Frontal cortex (tissue), 4 donors: Measurements from ENCODE around the gene RAPGEFL1. TPM values are rescaled to one million over a fixed set of nuclear protein-coding genes. Genes with fewer than 3 reads are reported as not detected.
A peak's percentile ranks its signal among the peaks of the same experiment; 100 is the strongest.
"Not testable (repeated sequence)": the region's sequence is repeated elsewhere in the genome, so short reads cannot be mapped to it uniquely, and the experiment has no call there.

ENCODE experiments used
- DNase-seq, 2 donors: peaks; one replicate each; pipeline ENCODE4 v3.0.0; 2012; ENCODE audit warnings: low spot score in 2 of 2
- FAIRE-seq: peaks from 2 replicates; lab custom pipeline; 2012; peaks lifted over from hg19 to GRCh38; lab: Jason Lieb, UNC
- total RNA-seq: library from RNA; depleted of rRNA; stranded (reverse); fragments of >200 nt; gene quantifications from one replicate; pipeline ENCODE4 v1.2.3, GENCODE V29; 2014
- donor health status: control.
- donor health status: control.
- donor health status: control.

The RAPGEFL1 gene
- total RNA-seq: 12.6 TPM

DNA sequence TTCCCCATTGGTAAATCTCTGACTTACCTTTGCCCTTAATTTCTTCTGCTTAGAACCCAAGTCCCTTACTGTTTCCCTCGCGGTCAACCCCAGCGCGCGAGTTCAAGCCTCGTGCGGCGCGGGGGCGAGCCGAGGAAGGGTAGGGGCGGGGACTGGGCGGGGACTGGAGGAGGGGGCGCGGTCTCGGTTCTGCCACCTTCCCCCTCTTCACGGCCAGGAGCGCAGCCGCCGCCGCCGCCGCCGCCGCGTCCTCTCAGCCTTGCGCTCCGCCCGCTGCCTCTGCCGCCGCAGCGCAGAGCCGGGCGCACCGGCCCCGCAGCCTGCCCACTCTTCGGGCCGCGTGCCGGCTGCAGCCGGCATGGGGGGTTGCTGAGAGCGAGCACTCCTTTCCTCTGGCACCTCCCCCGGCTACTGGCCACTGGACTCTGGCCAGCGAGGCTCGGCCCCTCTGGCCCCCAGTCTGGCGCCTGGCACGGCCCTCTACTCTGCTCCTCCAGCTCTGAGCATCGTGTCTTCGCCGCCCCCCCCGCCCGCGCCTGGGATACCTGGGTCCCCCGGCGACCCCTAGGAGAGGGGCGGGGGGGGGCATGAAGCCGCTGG is at the start of gene RAPGEFL1:
RAPGEFL1 (plus strand) TSS at position 196 of the 600 bp plus-strand sequence; CDS start at position 588, 392 bp downstream.
- DNase-seq: peak; percentile 69 to 75
- FAIRE-seq: no peak

GRCh38 chr17:40129498-40129897 is 47.8 kb upstream of the RAPGEFL1 start:
- DNase-seq (no peak), FAIRE-seq (no peak)

DNA sequence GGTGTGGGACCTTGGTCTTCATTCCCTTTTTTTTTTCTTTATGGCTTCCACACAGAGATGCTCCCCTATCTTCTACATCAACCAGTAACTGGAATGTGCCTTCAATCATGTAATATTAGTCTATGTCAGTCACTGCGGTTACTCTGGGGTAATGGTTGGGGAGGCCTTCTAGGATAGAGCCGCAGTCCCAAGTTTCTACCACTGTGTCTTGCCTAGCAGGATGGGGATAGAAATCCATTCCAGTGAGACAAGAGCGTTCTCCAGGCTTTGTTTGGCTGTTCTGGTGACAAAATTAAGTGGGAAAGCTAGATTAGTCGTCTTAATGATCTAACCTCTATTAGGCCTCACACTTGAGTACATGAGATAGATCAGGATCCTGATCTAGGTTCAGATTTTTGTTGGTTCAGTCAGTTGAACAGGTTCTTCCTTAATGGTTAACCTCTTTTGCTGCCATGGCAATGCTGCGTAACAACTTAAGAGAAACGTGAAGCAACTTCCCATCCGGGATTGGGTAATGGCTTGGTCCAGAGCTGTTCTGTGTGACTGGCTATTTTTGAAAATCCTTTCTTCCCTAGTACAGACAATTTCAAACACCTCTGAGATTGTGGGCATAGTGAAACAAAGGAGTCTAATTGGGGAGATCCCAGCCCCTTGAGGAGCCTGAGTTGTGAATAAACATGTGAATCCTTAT is 46.8 kb upstream of the RAPGEFL1 start:
- DNase-seq: no peak
- no peak for FAIRE-seq

GRCh38 chr17:40134184-40134583 is 43.1 kb upstream of the RAPGEFL1 start:
- DNase-seq (no peak), FAIRE-seq (no peak)

- FAIRE-seq: no peak
Measured at GRCh38 chr17:40135817-40136216, 41.5 kb upstream of the RAPGEFL1 start.

DNA sequence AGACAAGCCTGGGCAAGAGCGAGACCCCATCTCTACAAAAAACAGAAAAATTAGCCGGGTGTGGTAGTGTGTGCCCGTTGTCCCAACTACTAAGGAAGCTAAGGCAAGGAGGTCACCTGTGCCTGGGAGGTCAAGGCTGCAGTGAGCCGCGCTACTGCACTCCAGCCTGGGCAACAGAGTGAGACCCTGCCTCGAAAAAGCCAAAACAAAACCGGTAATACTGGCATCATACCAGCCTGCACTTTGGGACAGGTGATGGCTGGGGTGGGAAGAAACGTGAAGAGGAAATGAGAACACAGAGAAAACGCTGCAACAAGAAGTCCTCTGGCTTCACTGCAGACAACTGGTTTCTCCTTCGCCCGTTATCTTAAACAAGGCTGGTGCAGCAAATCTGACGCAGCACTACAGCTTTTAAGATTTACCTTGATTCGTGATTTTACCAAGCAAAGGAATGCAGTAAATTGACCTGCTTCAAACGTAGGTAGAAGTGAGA is 37.7 kb upstream of the RAPGEFL1 start:
- DNase-seq: no peak
- no peak for FAIRE-seq

More at GRCh38 chr17:40135817-40136216, 41.5 kb upstream of the RAPGEFL1 start:
- no peak for DNase-seq

DNA sequence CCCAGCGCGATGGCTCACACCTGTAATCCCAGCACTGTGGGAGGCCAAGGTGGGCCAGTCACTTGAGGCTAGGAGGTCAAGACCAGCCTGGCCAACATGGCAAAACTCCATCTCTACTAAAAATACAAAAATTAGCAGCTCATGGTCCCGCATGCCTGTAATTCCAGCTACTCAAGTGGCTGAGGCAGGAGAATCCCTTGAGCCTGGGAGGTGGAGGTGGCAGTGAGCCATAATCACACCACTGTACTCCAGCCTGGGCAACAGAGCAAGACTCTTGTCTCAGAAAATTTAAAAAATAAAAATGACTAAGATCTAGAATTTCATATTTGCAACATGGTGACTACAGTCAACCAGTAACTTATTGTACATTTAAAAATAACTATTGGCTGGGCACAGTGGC is 34.1 kb upstream of the RAPGEFL1 start:
- DNase-seq, FAIRE-seq: not testable (repeated sequence)

- no peak for DNase-seq
- no peak for FAIRE-seq
Measured at GRCh38 chr17:40145476-40145875, 31.8 kb upstream of the RAPGEFL1 start.

DNA sequence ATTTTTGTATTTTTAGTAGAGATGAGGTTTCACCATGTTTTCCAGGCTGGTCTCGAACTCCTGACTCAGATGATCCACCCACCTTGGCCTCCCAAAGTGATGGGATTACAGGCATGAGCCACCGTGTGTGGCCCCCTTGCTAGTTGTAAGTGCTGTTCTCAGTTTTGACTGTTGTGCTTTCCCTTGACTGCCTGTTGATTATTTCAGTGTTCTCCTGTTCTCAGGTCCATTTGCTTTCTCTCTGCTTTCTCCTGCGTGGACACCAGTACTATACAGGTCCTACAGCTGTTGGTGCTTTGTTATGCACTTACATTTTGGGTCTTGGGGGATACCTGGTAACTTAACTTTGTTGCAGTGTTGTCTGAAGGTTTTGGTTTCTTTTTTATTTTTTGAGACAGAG is 28.7 kb upstream of the RAPGEFL1 start:
- FAIRE-seq: no peak

DNA sequence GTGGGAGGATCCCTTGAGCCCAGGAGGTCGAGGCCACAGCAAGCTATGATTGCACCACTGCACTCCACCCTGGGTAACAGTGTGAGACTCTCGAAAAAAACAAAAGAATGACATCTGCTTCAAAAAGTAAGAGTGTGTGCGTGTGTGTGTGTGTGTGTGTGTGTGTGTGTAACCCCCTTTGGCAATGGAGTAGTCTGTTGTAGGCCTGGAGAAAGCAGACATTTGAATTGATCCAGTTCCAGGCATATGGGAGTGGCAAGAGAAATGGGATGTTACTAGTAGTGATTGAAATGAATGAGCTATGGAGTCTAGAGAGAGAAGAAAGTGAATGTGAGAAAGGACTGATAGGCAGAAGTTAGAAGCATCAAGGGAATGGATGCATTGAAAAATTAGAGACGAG is 27.0 kb upstream of the RAPGEFL1 start:
- no peak for DNase-seq

More for the DNA sequence above, 28.7 kb upstream of the RAPGEFL1 start:
- no peak for DNase-seq

GRCh38 chr17:40151414-40151963 is 25.8 kb upstream of the RAPGEFL1 start:
- DNase-seq (no peak), FAIRE-seq (no peak)

More for the DNA sequence above, 27.0 kb upstream of the RAPGEFL1 start:
- no peak for FAIRE-seq

DNA sequence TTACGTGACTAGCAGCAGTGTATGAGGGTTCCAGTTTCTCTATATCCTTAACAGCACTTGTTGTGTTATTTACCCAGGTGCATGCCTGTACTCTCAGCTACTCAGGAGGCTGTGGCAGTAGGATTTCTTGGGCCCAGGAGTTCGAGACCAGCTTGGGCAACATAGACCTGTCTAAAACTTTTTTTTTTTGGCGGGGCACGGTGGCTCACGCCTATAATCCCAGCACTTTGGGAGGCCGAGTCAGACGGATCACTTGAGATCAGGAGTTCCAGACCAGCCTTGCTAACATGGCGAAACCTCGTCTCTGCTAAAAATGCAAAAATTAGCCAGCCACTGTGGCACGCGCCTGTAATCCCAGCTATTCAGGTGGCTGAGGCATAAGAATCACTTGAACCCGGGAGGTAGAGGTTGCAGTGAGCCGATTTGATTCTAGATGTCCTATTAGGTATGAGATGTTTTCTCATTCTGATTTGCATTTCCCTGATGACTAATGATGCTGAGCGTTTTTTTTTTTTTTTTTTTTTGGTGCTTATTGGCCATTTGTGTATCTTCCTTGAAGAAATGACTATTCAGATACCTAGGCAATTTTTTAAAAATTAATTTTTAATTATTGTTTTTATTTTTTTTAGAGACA is 23.6 kb upstream of the RAPGEFL1 start:
- DNase-seq (no peak), FAIRE-seq (no peak)

DNA sequence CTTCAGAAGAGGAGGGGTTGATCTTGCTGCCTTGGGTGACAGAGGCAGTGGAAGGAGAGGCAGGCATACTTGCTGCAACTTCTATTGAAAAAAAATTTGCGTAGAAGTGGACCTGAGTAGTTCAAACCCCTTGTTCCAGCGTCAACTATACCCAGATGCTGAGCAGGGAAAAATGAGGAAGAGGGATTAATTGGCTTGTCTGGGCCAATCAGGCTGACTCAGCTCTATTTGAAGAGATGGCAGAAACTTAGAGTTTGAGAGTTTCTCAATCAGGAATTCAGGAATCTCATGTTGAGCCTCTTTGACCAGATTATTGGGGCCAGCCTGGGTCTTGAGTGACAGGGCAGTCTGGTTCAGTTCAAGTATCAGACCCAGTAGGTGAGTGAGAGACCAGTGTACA is 19.3 kb upstream of the RAPGEFL1 start:
- FAIRE-seq (no peak), DNase-seq (no peak)

DNA sequence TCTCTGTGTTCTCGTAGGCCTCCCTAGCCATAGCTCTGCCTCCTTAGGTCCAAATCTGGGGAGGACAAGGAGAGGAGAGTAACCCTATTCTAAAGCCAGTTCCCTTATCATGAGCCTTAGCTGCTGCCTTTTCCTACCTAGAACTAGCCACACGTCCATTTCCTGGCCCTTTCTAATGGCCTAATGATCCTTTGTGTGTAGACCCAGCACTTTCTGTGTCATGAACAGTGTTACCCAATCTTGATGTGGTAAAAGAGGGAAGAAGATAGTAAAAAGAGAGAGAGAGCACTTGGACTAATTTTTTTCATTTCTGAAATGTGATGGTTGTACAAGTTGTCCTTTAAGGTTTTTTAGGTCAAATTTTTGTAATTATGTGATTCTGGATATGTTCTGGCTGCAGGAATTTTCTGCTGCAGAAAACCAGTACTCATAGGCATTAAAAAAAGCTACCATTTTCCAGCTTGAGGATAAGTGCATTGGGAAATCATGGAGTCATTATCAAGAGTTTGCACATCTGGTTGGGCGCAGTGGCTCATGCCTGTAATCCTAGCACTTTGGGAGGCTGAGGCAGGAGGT is 18.7 kb upstream of the RAPGEFL1 start:
- no peak for DNase-seq
- FAIRE-seq: no peak

DNA sequence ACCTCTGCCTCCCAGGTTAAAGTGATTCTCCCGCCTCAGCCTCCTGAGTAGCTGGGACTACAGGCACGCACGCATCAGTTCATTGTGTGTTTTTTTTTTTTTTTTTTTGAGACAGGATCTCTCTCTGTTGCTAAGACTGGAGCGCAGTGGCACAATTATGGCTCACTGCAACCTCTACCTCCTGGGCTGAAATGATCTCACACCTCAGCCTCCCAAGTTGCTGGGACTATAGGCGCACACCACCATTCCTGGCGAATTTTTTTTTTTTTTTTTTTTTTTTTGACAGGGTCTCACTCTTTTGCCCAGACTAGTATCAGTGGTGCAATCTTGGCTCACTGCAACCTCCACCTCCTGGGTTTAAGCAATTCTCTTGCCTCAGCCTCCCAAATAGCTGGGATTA is 17.8 kb upstream of the RAPGEFL1 start:
- FAIRE-seq (no peak), DNase-seq (no peak)

- DNase-seq (no peak), FAIRE-seq (no peak)
Measured at GRCh38 chr17:40167685-40168261, 9.5 kb upstream of the RAPGEFL1 start.

DNA sequence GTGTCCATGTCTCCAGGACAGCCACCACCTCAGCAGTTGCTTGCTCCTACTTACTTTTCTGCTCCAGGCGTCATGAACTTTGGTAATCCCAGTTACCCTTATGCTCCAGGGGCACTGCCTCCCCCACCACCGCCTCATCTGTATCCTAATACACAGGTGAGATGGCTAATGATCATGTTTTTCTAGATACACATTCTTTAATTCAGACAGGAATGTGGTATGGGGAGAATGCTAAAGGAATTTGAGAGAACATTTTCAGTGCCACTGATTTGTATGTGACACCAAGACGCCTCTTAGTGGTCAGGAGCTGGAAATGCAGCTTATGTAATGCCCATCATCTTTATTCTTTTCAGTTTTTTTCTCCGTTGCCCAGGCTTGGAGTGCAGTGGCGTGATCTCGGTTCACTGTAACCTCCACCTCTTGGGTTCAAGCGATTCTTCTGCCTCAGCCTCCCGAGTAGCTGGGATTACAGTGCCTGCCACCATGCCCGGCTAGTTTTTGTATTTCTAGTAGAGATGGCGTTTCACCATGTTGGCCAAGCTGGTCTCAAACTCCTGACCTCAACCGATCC is 8.9 kb upstream of the RAPGEFL1 start:
- no peak for FAIRE-seq

DNA sequence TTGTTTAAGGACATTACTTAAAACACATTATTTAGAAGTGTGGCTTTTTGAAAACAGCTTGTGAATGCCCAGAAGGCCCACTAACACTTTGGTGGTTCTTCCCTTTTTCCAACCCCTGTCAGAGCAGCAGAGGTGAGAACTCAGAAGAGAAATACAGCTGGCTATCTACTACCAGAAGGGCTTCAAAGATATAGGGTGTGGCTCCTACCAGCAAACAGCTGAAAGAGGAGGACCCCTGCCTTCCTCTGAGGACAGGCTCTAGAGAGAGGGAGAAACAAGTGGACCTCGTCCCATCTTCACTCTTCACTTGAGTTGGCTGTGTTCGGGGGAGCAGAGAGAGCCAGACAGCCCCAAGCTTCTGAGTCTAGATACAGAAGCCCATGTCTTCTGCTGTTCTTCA is 6.9 kb upstream of the RAPGEFL1 start:
- DNase-seq (no peak), FAIRE-seq (no peak)

More for the DNA sequence above, 8.9 kb upstream of the RAPGEFL1 start:
- peak; percentile 67 to 70 for DNase-seq

DNA sequence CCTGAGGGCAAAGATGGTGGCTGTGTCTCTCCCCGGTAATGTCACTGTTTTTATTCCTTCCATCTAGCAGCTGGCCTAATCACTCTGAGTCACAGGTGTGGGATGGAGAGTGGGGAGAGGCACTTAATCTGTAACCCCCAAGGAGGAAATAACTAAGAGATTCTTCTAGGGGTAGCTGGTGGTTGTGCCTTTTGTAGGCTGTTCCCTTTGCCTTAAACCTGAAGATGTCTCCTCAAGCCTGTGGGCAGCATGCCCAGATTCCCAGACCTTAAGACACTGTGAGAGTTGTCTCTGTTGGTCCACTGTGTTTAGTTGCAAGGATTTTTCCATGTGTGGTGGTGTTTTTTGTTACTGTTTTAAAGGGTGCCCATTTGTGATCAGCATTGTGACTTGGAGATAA is 5.5 kb upstream of the RAPGEFL1 start:
- DNase-seq (no peak), FAIRE-seq (no peak)
